Mesenchymal stem cell (in vitro differentiated cells and primary cell): ENCODE results near the gene TBXT.
A peak's percentile ranks its signal among the peaks of the same experiment; 100 is the strongest.

ENCODE experiments used
- DNase-seq: peaks from one replicate; pipeline ENCODE4 v3.0.0-alpha.2; 2013
- H2AFZ ChIP-seq: one replicate; pipeline ENCODE4 v1.6.1; 2013; ENCODE audit warnings: low read depth, mild to moderate bottlenecking, control low read depth, inconsistent platforms, low read length, moderate library complexity
- H2AK5ac ChIP-seq: 2 replicates; pipeline ENCODE4 v1.6.1; 2013; ENCODE audit warnings: low read length, moderate library complexity, mild to moderate bottlenecking, inconsistent platforms; ENCODE audit not compliant: severe bottlenecking
- H2BK120ac ChIP-seq: one replicate; pipeline ENCODE4 v1.6.1; 2013; ENCODE audit warnings: low read depth, mild to moderate bottlenecking, inconsistent platforms, low read length, moderate library complexity
- H2BK12ac ChIP-seq, 2 experiments: one replicate each; pipeline ENCODE4 v1.6.1; 2013; ENCODE audit warnings: inconsistent platforms in 2 of 2, low read length in 2 of 2, mild to moderate bottlenecking in 2 of 2, moderate library complexity in 2 of 2, control low read depth in 1 of 2
- H2BK15ac ChIP-seq: one replicate; pipeline ENCODE4 v1.6.1; 2013; ENCODE audit warnings: mild to moderate bottlenecking, low read depth, inconsistent platforms; ENCODE audit not compliant: poor library complexity, severe bottlenecking
- H2BK5ac ChIP-seq: 2 replicates; pipeline ENCODE4 v1.6.1; 2013; ENCODE audit warnings: low read depth, mild to moderate bottlenecking, low read length, control low read depth, inconsistent platforms; ENCODE audit not compliant: poor library complexity, severe bottlenecking
- H3K14ac ChIP-seq, 2 experiments: one replicate each; pipeline ENCODE4 v1.6.1; 2013; ENCODE audit warnings: inconsistent platforms in 2 of 2, low read length in 2 of 2, control low read depth in 1 of 2, mild to moderate bottlenecking in 1 of 2, moderate library complexity in 1 of 2
- H3K18ac ChIP-seq, 2 experiments: one replicate each; pipeline ENCODE4 v1.6.1; 2013; ENCODE audit warnings: inconsistent platforms in 2 of 2, low read length in 2 of 2, control low read depth in 1 of 2, low read depth in 1 of 2, mild to moderate bottlenecking in 1 of 2
- H3K23ac ChIP-seq, 2 experiments: one replicate each; pipeline ENCODE4 v1.6.1; 2013; ENCODE audit warnings: inconsistent platforms in 2 of 2, low read length in 2 of 2, mild to moderate bottlenecking in 2 of 2, moderate library complexity in 2 of 2, control low read depth in 1 of 2
- H3K27ac ChIP-seq: 2 replicates; pipeline ENCODE4 v1.5.1; 2013; ENCODE audit warnings: mild to moderate bottlenecking, moderate library complexity, low read length, control low read depth, inconsistent platforms; ENCODE audit not compliant: poor library complexity, severe bottlenecking
- H3K27me3 ChIP-seq, 2 experiments: 2 replicates each; pipeline versions ENCODE4 v1.6.1 to v1.7.0; 2013; ENCODE audit warnings: low read length in 2 of 2, mild to moderate bottlenecking in 2 of 2, moderate library complexity in 2 of 2, control low read depth in 1 of 2, inconsistent platforms in 1 of 2; ENCODE audit not compliant: control insufficient read depth in 1 of 2, insufficient read depth in 1 of 2
- H3K36me3 ChIP-seq, 2 experiments: 2 replicates each; pipeline versions ENCODE4 v1.6.1 to v1.7.0; 2013; ENCODE audit warnings: low read length in 2 of 2, control low read depth in 1 of 2, inconsistent platforms in 1 of 2, low read depth in 1 of 2, mild to moderate bottlenecking in 1 of 2; ENCODE audit not compliant: insufficient read depth in 2 of 2, control insufficient read depth in 1 of 2
- H3K4ac ChIP-seq, 2 experiments: one replicate each; pipeline ENCODE4 v1.6.1; 2013; ENCODE audit warnings: inconsistent platforms in 2 of 2, low read length in 2 of 2, mild to moderate bottlenecking in 2 of 2, moderate library complexity in 2 of 2, control low read depth in 1 of 2, low read depth in 1 of 2
- H3K4me1 ChIP-seq: 2 replicates; pipeline ENCODE4 v1.6.1; 2013; ENCODE audit warnings: low read depth, low read length, control low read depth; ENCODE audit not compliant: control insufficient read depth, insufficient read depth
- H3K4me2 ChIP-seq: 2 replicates; pipeline ENCODE4 v1.6.1; 2013; ENCODE audit warnings: low read length, mild to moderate bottlenecking, inconsistent platforms; ENCODE audit not compliant: poor library complexity, severe bottlenecking
- H3K4me3 ChIP-seq, 2 experiments: 2 replicates each; pipeline versions ENCODE4 v1.5.1 to v1.7.0; 2013; ENCODE audit warnings: low read length in 2 of 2, mild to moderate bottlenecking in 2 of 2, control low read depth in 1 of 2, low read depth in 1 of 2; ENCODE audit not compliant: insufficient read depth in 1 of 2
- H3K79me1 ChIP-seq: replicated peaks from 2 replicates; pipeline ENCODE4 v1.6.1; 2013; ENCODE audit warnings: mild to moderate bottlenecking, control low read depth, low read length, inconsistent platforms; ENCODE audit not compliant: poor library complexity, severe bottlenecking
- H3K9ac ChIP-seq: 2 replicates; pipeline ENCODE4 v1.7.0; 2013; ENCODE audit warnings: mild to moderate bottlenecking, low read length, moderate library complexity
- H3K9me3 ChIP-seq: 2 replicates; pipeline ENCODE4 v1.7.0; 2013; ENCODE audit warnings: mild to moderate bottlenecking, low read length; ENCODE audit not compliant: control insufficient read depth
- H4K8ac ChIP-seq: one replicate; pipeline ENCODE4 v1.6.1; 2013; ENCODE audit warnings: inconsistent platforms, mild to moderate bottlenecking, low read length, moderate library complexity
- H4K91ac ChIP-seq: one replicate; pipeline ENCODE4 v1.6.1; 2013; ENCODE audit warnings: mild to moderate bottlenecking, low read length, inconsistent platforms
- WGBS: methylation state at CpG from one replicate; pipeline ENCODE4 v1.1.7; 2013; ENCODE audit warnings: mixed read lengths; 5-methylcytosine and 5-hydroxymethylcytosine counted together

TBXT gene

DNA sequence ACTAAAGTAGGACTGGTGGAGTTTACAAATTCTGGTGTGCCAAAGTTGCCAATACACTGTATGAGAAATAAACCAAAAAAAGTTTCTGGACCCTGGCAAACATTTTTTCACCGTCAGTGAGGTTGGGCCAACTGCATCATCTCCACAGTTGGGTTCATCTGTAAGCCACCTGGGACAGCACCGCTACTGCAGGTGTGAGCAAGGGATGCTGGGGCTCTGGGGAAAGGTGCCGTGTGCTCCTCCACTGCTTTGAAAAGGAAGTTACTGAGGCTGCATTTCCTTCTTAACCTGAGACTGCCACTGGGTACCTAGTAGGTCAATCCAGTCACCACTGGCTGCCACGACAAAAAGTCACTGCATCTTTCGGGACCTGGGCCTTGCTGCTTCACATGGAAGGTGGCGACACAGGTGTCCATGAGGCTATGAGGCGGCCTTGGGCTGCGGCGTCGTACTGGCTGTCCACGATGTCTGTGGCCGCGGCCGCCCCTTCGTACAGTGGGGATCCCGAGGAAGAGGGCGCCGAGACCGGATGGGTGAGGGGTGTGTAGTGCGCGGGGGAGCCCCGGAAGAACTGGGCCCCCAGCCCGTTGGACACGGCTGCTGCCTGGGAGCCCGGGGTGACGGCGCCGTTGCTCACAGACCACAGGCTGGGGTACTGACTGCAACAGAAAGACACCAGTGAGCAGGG lies 9.6 kb downstream of the TBXT start:
- no peak for DNase-seq
- no peak overlapping the region for H2BK15ac ChIP-seq
- no peaks in the 10 kb centered on the region for H3K79me1 ChIP-seq
- H2AK5ac ChIP-seq = no peak overlapping the region
- no peak overlapping the region for H3K27ac ChIP-seq
- H3K14ac ChIP-seq = no peak overlapping the region
- H3K4me3 ChIP-seq = no peak overlapping the region
- peak overlapping the region; percentile 41 for H4K91ac ChIP-seq
- H3K9me3 ChIP-seq = no peaks in the 10 kb centered on the region
- H3K9ac ChIP-seq = no peak overlapping the region
- H3K23ac ChIP-seq = no peak overlapping the region
- no peak overlapping the region for H3K4ac ChIP-seq
- H4K8ac ChIP-seq = no peak overlapping the region
- H3K4me1 ChIP-seq = no peaks in the 10 kb centered on the region
- no peak overlapping the region for H3K18ac ChIP-seq
- 89% methylated on average over 28 of the region's 28 CpGs for WGBS
- H2BK12ac ChIP-seq = no peak overlapping the region
- H2BK120ac ChIP-seq = no peak overlapping the region
- H3K4me2 ChIP-seq = no peak overlapping the region
- H2BK5ac ChIP-seq = no peak overlapping the region
- peaks cover 15 to 26% of the 10 kb centered on the region in 2 experiments for H3K27me3 ChIP-seq
- H3K36me3 ChIP-seq = no peaks in the 10 kb centered on the region
- no peak overlapping the region for H2AFZ ChIP-seq

- Histone ChIP-seq H3K4ac (no peak overlapping the region), H3K4me3 (no peak overlapping the region), H4K8ac (no peak overlapping the region), H3K27me3 (peaks cover 8 to 16% of the 10 kb centered on the region in 2 experiments), H4K91ac (no peak overlapping the region), H2BK120ac (no peak overlapping the region), H2BK12ac (no peak overlapping the region), H3K79me1 (no peaks in the 10 kb centered on the region), H3K36me3 (no peaks in the 10 kb centered on the region), H3K9me3 (no peaks in the 10 kb centered on the region), H3K9ac (no peak overlapping the region), H3K18ac (no peak overlapping the region), H2BK15ac (no peak overlapping the region), H3K4me1 (no peaks in the 10 kb centered on the region), H3K27ac (no peak overlapping the region), H2BK5ac (no peak overlapping the region), H2AFZ (no peak overlapping the region), H3K14ac (no peak overlapping the region), H3K23ac (no peak overlapping the region), H2AK5ac (no peak overlapping the region), H3K4me2 (no peak overlapping the region)
- 63% methylated on average over 4 of the region's 7 CpGs for WGBS
- DNase-seq = no peak
Measured at GRCh38 chr6:166156942-166157341, 10.7 kb downstream of the TBXT start.

- DNase-seq = no peak
- Histone ChIP-seq H2BK15ac (no peak overlapping the region), H3K4me2 (no peak overlapping the region), H3K27ac (no peak overlapping the region), H3K36me3 (no peaks in the 10 kb centered on the region), H3K18ac (no peak overlapping the region), H4K91ac (no peak overlapping the region), H2BK12ac (no peak overlapping the region), H3K9ac (no peak overlapping the region), H3K79me1 (no peaks in the 10 kb centered on the region), H3K4me1 (no peaks in the 10 kb centered on the region), H3K4me3 (no peak overlapping the region), H4K8ac (no peak overlapping the region), H3K9me3 (peaks cover 5% of the 10 kb centered on the region), H3K27me3 (peaks cover 4 to 9% of the 10 kb centered on the region in 2 experiments), H3K4ac (no peak overlapping the region), H3K14ac (no peak overlapping the region), H2BK120ac (no peak overlapping the region), H3K23ac (no peak overlapping the region), H2AK5ac (no peak overlapping the region), H2BK5ac (no peak overlapping the region), H2AFZ (no peak overlapping the region)
- 81% methylated on average over 3 of the region's 5 CpGs for WGBS
Measured at GRCh38 chr6:166153966-166154365, 13.7 kb downstream of the TBXT start.

GRCh38 chr6:166152660-166153059 lies 15.0 kb downstream of the TBXT start:
- H3K79me1 ChIP-seq = no peaks in the 10 kb centered on the region
- H4K91ac ChIP-seq = no peak overlapping the region
- H3K23ac ChIP-seq = no peak overlapping the region
- H2BK12ac ChIP-seq = no peak overlapping the region
- H3K9ac ChIP-seq = no peak overlapping the region
- no peak overlapping the region for H3K4me2 ChIP-seq
- no peak overlapping the region for H3K4me3 ChIP-seq
- no peak overlapping the region for H3K18ac ChIP-seq
- H4K8ac ChIP-seq = no peak overlapping the region
- no peak overlapping the region for H3K4ac ChIP-seq
- no peak overlapping the region for H3K27ac ChIP-seq
- peaks cover 7% of the 10 kb centered on the region for H3K9me3 ChIP-seq
- H3K27me3 ChIP-seq = peaks cover 3% of the 10 kb centered on the region in 2 experiments
- no peaks in the 10 kb centered on the region for H3K36me3 ChIP-seq
- no CpG with 5 or more reads among the region's 3 CpGs for WGBS
- no peak for DNase-seq
- no peak overlapping the region for H3K14ac ChIP-seq
- no peak overlapping the region for H2BK5ac ChIP-seq
- no peaks in the 10 kb centered on the region for H3K4me1 ChIP-seq
- H2AFZ ChIP-seq = no peak overlapping the region
- H2AK5ac ChIP-seq = no peak overlapping the region
- H2BK15ac ChIP-seq = no peak overlapping the region
- H2BK120ac ChIP-seq = no peak overlapping the region
